PC-9 (cell line): ENCODE measurements around the gene FAM120A. TPM values are rescaled to one million over a fixed set of nuclear protein-coding genes. Genes with fewer than 3 reads are reported as not detected.

ENCODE experiments used
- Bru-seq: library from RNA; stranded (reverse); fragments of 400-500 nt; gene quantifications from one replicate; lab custom pipeline; 2021; lab: Mats Ljungman, UMichigan
- BruChase-seq, 2 experiments: library from RNA; stranded (reverse); fragments of 400-500 nt; gene quantifications; one replicate each; lab custom pipeline; 2021; lab: Mats Ljungman, UMichigan
- BruUV-seq: library from RNA; stranded (reverse); fragments of 400-500 nt; replicated peaks from 2 replicates; lab custom pipeline; 2021; lab: Mats Ljungman, UMichigan
- CTCF ChIA-PET: fragments of 300-600 bp; sonication (Branson Sonifier 250); formaldehyde crosslinking; loops from one replicate; lab custom pipeline; 2022; ENCODE audit warnings: antibody characterized with exemption; lab: Charles Lee
- POLR2A ChIA-PET: fragments of 300-600 bp; sonication (Branson Sonifier 250); formaldehyde crosslinking; loops from one replicate; lab custom pipeline; 2022; ENCODE audit warnings: antibody characterized with exemption; ENCODE audit not compliant: unreplicated experiment; lab: Charles Lee
- DNase-seq, 2 experiments: peaks; one replicate each; pipeline versions ENCODE4 v3.0.0 to v3.0.0-alpha.2; 2015 to 2022; ENCODE audit warnings: mixed read lengths in 1 of 2
- H2AFZ ChIP-seq: fragments of 200-600 bp; sonication (generic); 2 replicates; pipeline ENCODE4 v1.8.1; 2017; ENCODE audit warnings: antibody characterized with exemption
- H3F3A ChIP-seq: fragments of 200-600 bp; sonication (generic); 2 replicates; pipeline ENCODE4 v1.8.1; 2017; ENCODE audit warnings: antibody characterized with exemption, mild to moderate bottlenecking, low read depth; ENCODE audit not compliant: insufficient read depth
- H3K27ac ChIP-seq: fragments of 200-600 bp; sonication (generic); 2 replicates; pipeline ENCODE4 v1.6.1; 2016; ENCODE audit warnings: mixed run types
- H3K27me3 ChIP-seq: fragments of 200-600 bp; sonication (generic); 2 replicates; pipeline ENCODE4 v1.6.1; 2016; ENCODE audit warnings: low read depth, mixed run types; ENCODE audit not compliant: insufficient read depth
- H3K36me3 ChIP-seq: fragments of 200-600 bp; sonication (generic); 2 replicates; pipeline ENCODE4 v1.6.1; 2016; ENCODE audit warnings: low read depth, mixed run types
- H3K4me1 ChIP-seq: fragments of 200-600 bp; sonication (generic); replicated peaks from 2 replicates; pipeline ENCODE4 v1.6.1; 2016; ENCODE audit warnings: mixed run types; ENCODE audit not compliant: insufficient read depth
- H3K4me2 ChIP-seq: fragments of 200-600 bp; sonication (generic); 2 replicates; pipeline ENCODE4 v1.6.1; 2017; ENCODE audit warnings: mixed run types
- H3K4me3 ChIP-seq: fragments of 200-600 bp; sonication (generic); 2 replicates; pipeline ENCODE4 v1.6.1; 2016; ENCODE audit warnings: mixed run types
- H3K79me2 ChIP-seq: fragments of 200-600 bp; sonication (generic); 2 replicates; pipeline ENCODE4 v1.6.1; 2017; ENCODE audit warnings: low read depth, mixed run types
- H3K9me2 ChIP-seq: fragments of 200-600 bp; sonication (generic); 2 replicates; pipeline ENCODE4 v1.8.1; 2017; ENCODE audit warnings: mild to moderate bottlenecking; ENCODE audit not compliant: insufficient read depth
- H3K9me3 ChIP-seq: fragments of 200-600 bp; sonication (generic); 2 replicates; pipeline ENCODE4 v1.8.1; 2016; ENCODE audit warnings: low read depth; ENCODE audit not compliant: insufficient read depth
- H4K20me1 ChIP-seq: fragments of 200-600 bp; sonication (generic); 2 replicates; pipeline ENCODE4 v1.8.1; 2017; ENCODE audit not compliant: insufficient read depth
- CTCF ChIP-seq: fragments of 200-600 bp; sonication (generic); conservative IDR thresholded peaks from 2 replicates; pipeline ENCODE4 v1.6.1; 2017; ENCODE audit warnings: mixed run types, antibody characterized with exemption, mild to moderate bottlenecking, moderate library complexity
- EZH2 ChIP-seq: fragments of 200-600 bp; sonication (generic); IDR thresholded peaks from 2 replicates; pipeline ENCODE4 v1.8.0; 2017; ENCODE audit warnings: antibody characterized with exemption, low read depth
- intact Hi-C: fragments of 100-400 bp; cut with micrococcal nuclease; formaldehyde crosslinking; loops from one replicate; pipeline ENCODE4 v1.10.0; 2022; ENCODE audit not compliant: unreplicated experiment
- long read RNA-seq: library from polyadenylated mRNA; stranded (forward); transcript quantifications from one replicate; pipeline ENCODE4 v2.0.0, GENCODE V29; 2022
- total RNA-seq: library from RNA; stranded (reverse); gene quantifications from 2 replicates; pipeline ENCODE4 v1.2.3, GENCODE V29; 2021

Gene FAM120A
- total RNA-seq (141 and 171 TPM in 2 replicates), Bru-seq, nascent RNA (percentile 91 among the genes with signal in this experiment), BruChase-seq, experiment 1, labeled RNA remaining after a 2-hour chase (percentile 85 among the genes with signal in this experiment), BruChase-seq, experiment 2, labeled RNA remaining after a 6-hour chase (percentile 84 among the genes with signal in this experiment)
- long read RNA-seq, full-length matches to known transcripts: 10 of 82 reads
- long read RNA-seq, partial matches to known transcripts: 65 of 82 reads
- long read RNA-seq, other reads (novel, unspliced or antisense): 7 of 82 reads

GRCh38 chr9:93450945-93451815 is at the start of gene FAM120A:
FAM120A (plus strand) TSS chr9:93451685; CDS start chr9:93451916, 231 bp downstream.
- DNase-seq: peak; percentile 61 to 80
- Histone ChIP-seq H3K9me2 (no peaks in the 10 kb centered on the region), H3K27me3 (no peaks in the 10 kb centered on the region), H3K36me3 (peaks cover 24% of the 10 kb centered on the region), H3F3A (peaks cover 36% of the 10 kb centered on the region), H3K4me3 (peak within 1 kb of the TSS; percentile 74), H3K4me1 (peaks cover 31% of the 10 kb centered on the region), H3K79me2 (peaks cover 71% of the 10 kb centered on the region), H3K4me2 (peak within 1 kb of the TSS; percentile 99), H2AFZ (peak within 1 kb of the TSS; percentile 90), H4K20me1 (peaks cover 6% of the 10 kb centered on the region), H3K27ac (peak within 1 kb of the TSS; percentile 79), H3K9me3 (no peaks in the 10 kb centered on the region)
- no TSS peak for BruUV-seq
- intact Hi-C loops: loop anchor here (2.0 to 10.0 kb wide), 6 partner anchors 116 to 496 kb away; no protein-coding TSS in a partner anchor
- POLR2A ChIA-PET: interaction anchor here (0.6 kb wide), 3 partner anchors 109 to 827 kb away, joined by 3 to 9 read pairs (median 3); no protein-coding TSS in a partner anchor
- CTCF ChIA-PET: no interaction called here
- TF ChIP-seq CTCF (no peak), EZH2 (no peak)

- H3K27ac ChIP-seq: no peak overlapping the region
- H3F3A ChIP-seq: no peaks in the 10 kb centered on the region
- H2AFZ ChIP-seq: no peak overlapping the region
- no peaks in the 10 kb centered on the region for H3K79me2 ChIP-seq
- H3K36me3 ChIP-seq: no peaks in the 10 kb centered on the region
- TF ChIP-seq EZH2 (no peak), CTCF (no peak)
- H3K27me3 ChIP-seq: no peaks in the 10 kb centered on the region
- POLR2A ChIA-PET: no interaction called here
- intact Hi-C loops: no loop called here
- no peak overlapping the region for H3K4me2 ChIP-seq
- peaks cover 4% of the 10 kb centered on the region; the same call in 1 of the 2 replicates for H3K9me2 ChIP-seq
- H4K20me1 ChIP-seq: no peaks in the 10 kb centered on the region
- H3K4me1 ChIP-seq: no peaks in the 10 kb centered on the region
- DNase-seq: no peak
- no TSS peak for BruUV-seq
- H3K9me3 ChIP-seq: no peaks in the 10 kb centered on the region
- H3K4me3 ChIP-seq: no peak overlapping the region
- CTCF ChIA-PET: no interaction called here
Observed at GRCh38 chr9:93406371-93406770, 45.1 kb upstream of the FAM120A start.

GRCh38 chr9:93413530-93413929 is 38.0 kb upstream of the FAM120A start:
- POLR2A ChIA-PET: no interaction called here
- CTCF ChIA-PET: no interaction called here
- H3K4me2 ChIP-seq: no peak overlapping the region
- H3K9me2 ChIP-seq: 0 out of 2 replicates have a peak, but pooled peaks cover 4% of the 10 kb centered on the region
- no peak overlapping the region for H3K4me3 ChIP-seq
- no peak for DNase-seq
- intact Hi-C loops: no loop called here
- BruUV-seq: no TSS peak
- H3K4me1 ChIP-seq: no peaks in the 10 kb centered on the region
- TF ChIP-seq CTCF: no peak
- no peak for TF ChIP-seq EZH2
- no peaks in the 10 kb centered on the region for H3K79me2 ChIP-seq
- H3K27ac ChIP-seq: no peak overlapping the region
- H4K20me1 ChIP-seq: no peaks in the 10 kb centered on the region
- peaks cover 8% of the 10 kb centered on the region for H3K9me3 ChIP-seq
- H3K36me3 ChIP-seq: no peaks in the 10 kb centered on the region
- H3K27me3 ChIP-seq: no peaks in the 10 kb centered on the region
- H3F3A ChIP-seq: no peaks in the 10 kb centered on the region
- no peak overlapping the region for H2AFZ ChIP-seq
